Gastroesophageal sphincter (tissue), 4 donors: ENCODE data around the gene TRPM5. TPM values are rescaled to one million over a fixed set of nuclear protein-coding genes. Genes with fewer than 3 reads are reported as not detected.

Source experiments
- ATAC-seq: fragments of 150-250 bp; one replicate; pipeline ENCODE4 v1.9.1; 2016; ENCODE audit warnings: mild to moderate bottlenecking, moderate library complexity
- H3K27ac ChIP-seq, 4 donors: fragments of 200-600 bp; sonication (generic) in 3 of 4; 1 replicate in 3 of 4; 2 replicates in 1 of 4; pipeline ENCODE4 v1.5.1; 2016 to 2019
- H3K27me3 ChIP-seq: fragments of 200-600 bp; sonication (generic); one replicate; pipeline ENCODE4 v1.5.1; 2019
- H3K36me3 ChIP-seq, 2 donors: fragments of 200-600 bp; sonication (generic); one replicate each; pipeline ENCODE4 v1.5.1; 2019; ENCODE audit warnings: control low read depth in 1 of 2
- H3K4me1 ChIP-seq, 3 donors: fragments of 200-600 bp; sonication (generic); 1 replicate in 2 of 3; 2 replicates in 1 of 3; pipeline ENCODE4 v1.5.1; 2016 to 2019; ENCODE audit warnings: control low read depth in 2 of 3
- H3K4me3 ChIP-seq, 2 donors: fragments of 200-600 bp; sonication (generic); one replicate each; pipeline ENCODE4 v1.5.1; 2019; ENCODE audit warnings: mild to moderate bottlenecking in 1 of 2, moderate library complexity in 1 of 2
- H3K9me3 ChIP-seq, 3 donors: fragments of 200-600 bp; sonication (generic); one replicate each; pipeline ENCODE4 v1.5.1; 2017 to 2019; ENCODE audit warnings: control low read depth in 2 of 3
- EP300 ChIP-seq: sonication (generic); formaldehyde crosslinking; IDR thresholded peaks from one replicate; pipeline ENCODE4 v1.6.1; 2017; ENCODE audit warnings: antibody characterized with exemption, mild to moderate bottlenecking
- POLR2A ChIP-seq, 2 donors: fragments of 450-650 bp; IDR thresholded peaks; one replicate each; pipeline ENCODE4 v1.6.1; 2017; ENCODE audit warnings: antibody characterized with exemption in 2 of 2, mild to moderate bottlenecking in 2 of 2, moderate library complexity in 1 of 2
- POLR2AphosphoS5 ChIP-seq: sonication (generic); formaldehyde crosslinking; IDR thresholded peaks from one replicate; pipeline ENCODE4 v1.6.1; 2017; ENCODE audit warnings: antibody characterized with exemption
- WGBS, 2 donors: methylation state at CpG; one replicate each; pipeline ENCODE4 v1.1.5; 2018; ENCODE audit warnings: low coverage in 1 of 2; 5-methylcytosine and 5-hydroxymethylcytosine counted together
- total RNA-seq, 4 donors: library from RNA; depleted of rRNA; stranded (reverse); fragments of >200 nt; gene quantifications; one replicate each; pipeline ENCODE4 v1.1.0, GENCODE V29; 2016
- TF ChIP-seq, protein P1 (sequence below), 4 experiments: fragments of 200-600 bp in 2 of 4; fragments of 450-650 bp in 2 of 4; sonication (generic) in 1 of 4; IDR thresholded peaks; one replicate each; pipeline ENCODE4 v1.5.1; 2017 to 2019; ENCODE audit warnings: antibody characterized with exemption in 4 of 4, mild to moderate bottlenecking in 2 of 4, moderate library complexity in 2 of 4

TRPM5 gene
- total RNA-seq, 4 donors from 2014 or later: not detected

DNA sequence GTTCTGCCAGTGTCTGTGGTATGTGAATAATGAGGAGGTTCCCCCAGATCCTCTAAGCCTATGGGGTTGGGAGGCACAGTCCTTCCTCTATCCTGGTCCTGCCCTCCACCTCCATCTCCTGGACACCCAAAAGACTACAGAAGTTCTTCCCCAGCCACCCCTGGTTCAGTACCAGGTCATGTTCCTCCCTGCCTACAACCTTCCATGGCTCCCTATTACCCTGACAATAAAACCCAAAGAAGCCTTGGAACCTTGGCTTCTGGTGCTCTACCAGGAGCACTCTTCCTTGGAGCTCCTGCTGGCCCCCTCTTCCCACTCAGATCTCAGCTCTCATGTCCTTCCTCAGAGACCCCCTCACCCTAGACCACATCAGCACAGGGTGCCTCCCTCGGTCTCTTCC lies 12.9 kb downstream of the TRPM5 start:
- H3K4me3 ChIP-seq: no peak overlapping the region
- H3K9me3 ChIP-seq: no peaks in the 10 kb centered on the region
- H3K27me3 ChIP-seq: peaks cover 28% of the 10 kb centered on the region
- no peak for ATAC-seq
- WGBS, 2 donors: 58 to 100% methylated on average over 1 of the region's 1 CpG
- H3K27ac ChIP-seq: no peak overlapping the region
- H3K4me1 ChIP-seq: no peaks in the 10 kb centered on the region
- no peaks in the 10 kb centered on the region for H3K36me3 ChIP-seq
- TF ChIP-seq, protein P1, sequence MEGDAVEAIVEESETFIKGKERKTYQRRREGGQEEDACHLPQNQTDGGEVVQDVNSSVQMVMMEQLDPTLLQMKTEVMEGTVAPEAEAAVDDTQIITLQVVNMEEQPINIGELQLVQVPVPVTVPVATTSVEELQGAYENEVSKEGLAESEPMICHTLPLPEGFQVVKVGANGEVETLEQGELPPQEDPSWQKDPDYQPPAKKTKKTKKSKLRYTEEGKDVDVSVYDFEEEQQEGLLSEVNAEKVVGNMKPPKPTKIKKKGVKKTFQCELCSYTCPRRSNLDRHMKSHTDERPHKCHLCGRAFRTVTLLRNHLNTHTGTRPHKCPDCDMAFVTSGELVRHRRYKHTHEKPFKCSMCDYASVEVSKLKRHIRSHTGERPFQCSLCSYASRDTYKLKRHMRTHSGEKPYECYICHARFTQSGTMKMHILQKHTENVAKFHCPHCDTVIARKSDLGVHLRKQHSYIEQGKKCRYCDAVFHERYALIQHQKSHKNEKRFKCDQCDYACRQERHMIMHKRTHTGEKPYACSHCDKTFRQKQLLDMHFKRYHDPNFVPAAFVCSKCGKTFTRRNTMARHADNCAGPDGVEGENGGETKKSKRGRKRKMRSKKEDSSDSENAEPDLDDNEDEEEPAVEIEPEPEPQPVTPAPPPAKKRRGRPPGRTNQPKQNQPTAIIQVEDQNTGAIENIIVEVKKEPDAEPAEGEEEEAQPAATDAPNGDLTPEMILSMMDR (IDR thresholded peaks at IDR 0.05): no peak
- TF ChIP-seq POLR2AphosphoS5 (no peak), EP300 (no peak), POLR2A (IDR thresholded peaks at IDR 0.05) (no peak)

GRCh38 chr11:2428322-2428795 lies 16.0 kb downstream of the TRPM5 start:
- peak; percentile 57 for ATAC-seq
- TF ChIP-seq EP300: no peak
- TF ChIP-seq, protein P1 (IDR thresholded peaks at IDR 0.05): peak in 3 of 4 experiments; percentile 62 to 75 (median 72)
- H3K9me3 ChIP-seq: no peaks in the 10 kb centered on the region
- H3K27ac ChIP-seq: no peak overlapping the region
- H3K4me1 ChIP-seq: no peaks in the 10 kb centered on the region
- H3K36me3 ChIP-seq: no peaks in the 10 kb centered on the region
- 57 to 65% methylated on average over 8 of the region's 8 CpGs for WGBS, 2 donors
- H3K4me3 ChIP-seq: no peak overlapping the region
- peaks cover 31% of the 10 kb centered on the region for H3K27me3 ChIP-seq

DNA sequence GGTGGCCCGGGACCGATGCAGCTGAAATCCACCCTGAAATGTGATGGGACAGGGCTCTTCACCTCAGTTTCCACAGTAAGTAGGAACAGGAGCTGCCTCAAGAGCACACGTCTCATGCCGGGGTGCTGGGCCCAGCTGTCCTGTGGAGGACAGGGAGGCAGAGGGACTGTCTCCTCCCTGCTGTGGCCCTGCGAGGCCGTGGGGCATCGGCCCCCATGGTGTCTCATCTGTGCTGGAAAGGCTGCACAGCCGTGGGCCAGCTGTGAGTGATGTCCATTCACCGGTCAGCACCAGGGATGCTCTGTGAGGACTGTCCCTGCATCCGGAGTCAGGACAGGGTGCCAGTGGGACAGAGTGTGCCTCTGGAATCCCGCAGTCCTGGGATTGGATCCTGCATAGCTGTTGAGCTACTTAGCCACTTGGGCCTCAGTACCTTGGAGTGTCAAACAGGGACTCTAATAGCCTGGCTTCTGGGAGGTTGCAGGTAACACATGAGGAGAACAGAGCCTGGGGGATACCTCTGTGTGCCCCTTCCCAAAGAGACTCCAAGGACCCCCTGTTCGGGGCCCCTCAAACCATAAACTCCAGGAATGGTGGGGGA lies 16.5 kb downstream of the TRPM5 start:
- Histone ChIP-seq H3K27ac (no peak overlapping the region), H3K4me1 (no peaks in the 10 kb centered on the region), H3K27me3 (peaks cover 27% of the 10 kb centered on the region), H3K36me3 (no peaks in the 10 kb centered on the region), H3K9me3 (no peaks in the 10 kb centered on the region), H3K4me3 (no peak overlapping the region)
- ATAC-seq: no peak
- no peak for TF ChIP-seq EP300
- TF ChIP-seq POLR2AphosphoS5: no peak
- TF ChIP-seq, protein P1 (IDR thresholded peaks at IDR 0.05): no peak
- no peak for TF ChIP-seq POLR2A (IDR thresholded peaks at IDR 0.05)
- 100% methylated on average over 1 of the region's 12 CpGs; no CpG with 5 or more reads in 1 of the 2 donors for WGBS, 2 donors

DNA sequence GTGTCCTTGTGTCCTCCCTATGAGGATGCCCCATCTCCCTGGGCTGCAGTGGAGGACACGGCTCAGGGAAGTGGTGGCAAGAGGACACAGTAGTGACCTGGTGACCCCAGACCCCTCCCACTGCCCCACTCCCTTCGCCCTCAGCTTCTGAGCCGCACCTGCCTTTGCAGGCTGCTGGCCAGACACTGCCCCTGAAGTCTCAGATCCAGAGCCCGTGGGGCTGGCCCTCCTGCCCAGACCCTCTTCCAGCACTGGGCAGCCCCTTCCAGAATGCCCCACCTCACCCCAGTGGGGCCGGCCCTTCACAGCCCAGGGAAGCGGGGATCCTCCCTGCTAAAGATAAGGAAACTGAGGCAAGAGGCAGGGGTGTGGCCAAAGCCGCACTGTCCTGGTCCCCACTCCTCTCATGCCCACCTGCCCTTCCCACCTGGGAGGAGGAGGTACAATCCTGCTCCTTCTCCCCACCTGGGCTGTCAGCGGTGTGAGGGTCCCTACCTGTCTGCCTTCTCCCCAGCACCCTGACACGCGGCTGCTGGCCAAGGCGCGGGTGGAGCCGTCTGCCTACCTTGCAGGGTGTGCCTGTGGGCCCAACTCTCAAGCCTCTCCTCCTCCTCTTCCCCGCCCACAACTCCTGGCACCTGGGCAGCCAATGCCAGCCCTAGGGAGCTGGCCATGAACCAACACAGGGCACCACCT lies 17.3 kb downstream of the TRPM5 start:
- WGBS, 2 donors: no CpG with 5 or more reads among the region's 14 CpGs
- no peaks in the 10 kb centered on the region for H3K4me1 ChIP-seq
- no peaks in the 10 kb centered on the region for H3K9me3 ChIP-seq
- H3K27ac ChIP-seq: no peak overlapping the region
- TF ChIP-seq POLR2A (IDR thresholded peaks at IDR 0.05) (no peak), POLR2AphosphoS5 (no peak), EP300 (no peak)
- TF ChIP-seq, protein P1 (IDR thresholded peaks at IDR 0.05): no peak
- no peak for ATAC-seq
- H3K4me3 ChIP-seq: no peak overlapping the region
- H3K36me3 ChIP-seq: no peaks in the 10 kb centered on the region
- H3K27me3 ChIP-seq: peaks cover 29% of the 10 kb centered on the region

GRCh38 chr11:2426221-2426620 lies 18.1 kb downstream of the TRPM5 start:
- Histone ChIP-seq H3K9me3 (no peaks in the 10 kb centered on the region), H3K27ac (no peak overlapping the region), H3K4me3 (no peak overlapping the region), H3K27me3 (peaks cover 35% of the 10 kb centered on the region), H3K36me3 (no peaks in the 10 kb centered on the region), H3K4me1 (no peaks in the 10 kb centered on the region)
- WGBS, 2 donors: no CpG with 5 or more reads among the region's 13 CpGs
- TF ChIP-seq POLR2A (IDR thresholded peaks at IDR 0.05): no peak
- no peak for ATAC-seq
